GM19468 (cell line): Measurements from ENCODE around the gene ORMDL3.
"Not testable (repeated sequence)": the region's sequence is repeated elsewhere in the genome, so short reads cannot be mapped to it uniquely, and the experiment has no call there.

Experiments used
- ATAC-seq: cut with Tn5 transposase; IDR thresholded peaks from one replicate; pipeline ENCODE4 v1.9.1; 2021; ENCODE audit warnings: mild to moderate bottlenecking, moderate library complexity, moderate number of reproducible peaks; ENCODE audit not compliant: unreplicated experiment; ENCODE audit errors: extremely low read depth

Gene ORMDL3

GRCh38 chr17:39926588-39927100 is 757 bp downstream of the ORMDL3 start:
- no peak for ATAC-seq

GRCh38 chr17:39926135-39926587 is 1.2 kb downstream of the ORMDL3 start:
- ATAC-seq, result no peak

DNA sequence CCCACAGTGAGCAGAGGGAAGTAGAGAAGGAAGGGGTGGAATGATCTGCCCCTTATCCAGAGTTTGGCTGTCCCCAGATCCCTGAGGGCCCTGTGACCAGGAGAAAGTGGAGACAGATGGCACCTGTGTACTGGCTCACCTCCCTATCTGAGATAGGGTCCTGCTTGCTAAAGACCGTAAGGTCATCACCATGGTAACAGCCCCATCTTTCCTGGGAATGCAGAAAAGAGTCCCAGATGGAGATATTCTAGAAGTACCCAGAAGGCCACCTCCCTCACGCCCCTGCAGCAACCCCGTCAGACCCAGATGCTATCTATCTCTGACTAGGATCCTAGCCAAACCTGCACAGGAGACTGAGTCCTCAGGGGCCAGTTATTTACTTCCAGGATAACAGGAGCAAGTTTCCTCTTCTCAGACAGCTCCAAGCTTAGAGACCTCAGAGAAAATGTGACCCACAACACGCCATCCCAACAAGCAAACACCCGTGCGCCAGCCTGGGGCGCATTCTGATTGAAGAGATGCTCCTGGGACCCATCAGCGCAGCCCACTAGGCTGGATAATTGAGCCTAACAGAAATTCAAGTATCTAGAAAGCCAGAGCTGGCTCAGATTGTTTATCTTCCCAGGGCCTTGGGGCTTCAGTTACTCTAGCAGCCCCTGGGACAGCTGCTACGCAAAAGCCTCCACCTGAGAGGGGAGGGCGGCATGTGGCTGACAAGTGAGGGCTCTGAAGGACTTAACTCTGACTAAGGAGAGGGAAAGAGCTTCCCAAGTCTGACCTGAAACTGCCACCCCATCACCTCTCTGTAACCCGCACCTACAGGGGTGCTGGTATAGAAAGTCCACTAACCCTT is 1.9 kb downstream of the ORMDL3 start:
- no peak for ATAC-seq

GRCh38 chr17:39924691-39925055 is 2.7 kb downstream of the ORMDL3 start:
- ATAC-seq, result no peak

DNA sequence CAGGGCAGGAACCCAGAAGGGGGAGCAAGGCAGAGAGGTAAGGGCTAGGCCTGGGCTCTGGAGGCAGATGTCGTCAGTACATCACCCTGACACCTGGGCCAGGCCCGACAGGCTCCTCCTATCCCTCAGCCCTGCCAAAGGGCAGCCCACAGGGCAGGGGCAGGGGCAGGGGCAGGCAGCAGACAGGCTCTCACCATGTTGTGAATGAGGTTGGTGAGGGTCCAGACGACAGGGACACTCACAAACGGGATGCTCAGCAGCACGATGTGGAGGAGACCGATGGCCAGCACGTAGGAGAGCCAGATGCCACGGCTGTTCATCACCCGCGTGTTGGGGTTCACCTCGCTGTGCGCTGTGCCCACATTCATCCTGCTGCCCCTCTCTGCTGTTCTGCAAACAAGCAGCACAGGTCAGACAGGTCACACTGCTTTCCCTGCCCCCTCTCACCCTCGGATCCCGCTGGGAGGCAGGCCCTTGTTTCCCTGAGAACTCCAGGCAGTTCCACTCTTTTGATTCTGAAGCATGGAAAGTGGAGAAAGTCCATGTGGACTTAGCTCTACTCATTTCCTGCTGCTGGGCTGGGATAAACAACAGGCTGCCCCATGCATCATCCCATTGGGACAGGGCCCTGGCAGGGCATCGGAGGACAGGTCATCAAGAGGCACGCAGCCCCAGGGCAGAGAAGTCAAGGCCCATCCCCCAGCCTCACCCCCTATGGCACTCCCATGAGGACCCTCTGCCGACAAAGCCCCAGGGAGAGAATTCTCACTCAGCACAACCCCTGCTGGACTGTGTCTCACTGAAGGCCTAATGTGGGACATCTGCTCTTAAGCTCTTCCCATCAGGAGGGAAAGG is 3.3 kb downstream of the ORMDL3 start:
- ATAC-seq, result no peak

DNA sequence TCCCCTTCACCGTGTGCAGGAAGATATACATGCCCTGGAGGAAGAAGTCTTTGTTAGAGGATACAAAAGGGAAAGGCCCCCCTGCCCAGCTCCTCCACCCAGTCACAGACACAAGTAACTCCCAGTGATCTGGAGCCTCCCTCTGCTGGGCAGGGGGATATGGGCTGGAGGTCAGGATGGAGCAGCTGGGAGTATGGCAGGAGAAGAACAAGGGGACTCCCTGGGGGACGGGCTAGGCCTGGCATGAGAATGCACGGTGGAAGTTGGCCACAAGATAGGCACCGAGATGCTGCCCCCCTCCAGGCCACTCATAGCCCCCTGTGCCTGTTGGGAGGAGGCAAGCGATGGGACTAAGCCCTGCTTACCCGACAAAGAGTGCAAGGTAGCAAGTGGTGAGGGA is 4.2 kb downstream of the ORMDL3 start:
- ATAC-seq, result no peak

DNA sequence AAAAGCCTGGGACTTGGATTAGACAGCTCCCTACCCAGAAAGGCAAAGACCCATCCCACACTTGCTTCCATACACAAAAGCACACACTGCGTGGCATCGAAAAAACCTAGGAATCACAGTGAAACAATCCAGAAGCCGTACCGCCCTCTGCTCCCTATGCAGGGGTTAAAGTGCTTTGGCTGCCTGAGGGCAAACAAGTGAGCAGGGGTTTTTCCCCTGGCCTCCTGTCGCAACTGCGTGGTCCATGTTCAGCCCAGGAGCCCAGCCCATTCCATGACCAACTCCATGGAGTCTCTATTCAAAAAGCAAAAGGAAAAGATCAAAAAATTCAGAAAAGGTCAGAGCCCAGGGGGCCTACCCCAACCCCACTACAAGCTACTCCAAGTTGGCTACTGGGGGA is 5.4 kb downstream of the ORMDL3 start:
- no peak for ATAC-seq

DNA sequence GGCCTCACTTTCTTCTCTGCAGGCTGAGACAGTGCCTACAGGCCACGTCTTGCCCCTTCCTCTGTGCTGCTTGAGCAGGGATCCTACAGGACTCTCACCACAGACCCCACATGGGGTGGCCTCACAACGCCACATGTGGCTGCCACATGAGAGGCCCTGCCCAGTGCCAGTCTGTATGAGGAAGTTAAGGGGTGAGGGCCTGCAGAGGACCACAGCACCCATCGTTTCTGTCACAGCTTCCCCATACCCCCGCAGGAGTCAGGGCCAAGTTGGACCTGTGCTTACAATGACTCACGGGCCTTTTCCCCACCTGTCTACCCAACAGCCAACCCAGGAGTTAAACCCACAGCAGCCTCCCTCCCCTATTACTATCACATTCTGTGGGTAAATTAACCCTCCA is 6.1 kb downstream of the ORMDL3 start:
- no peak for ATAC-seq

DNA sequence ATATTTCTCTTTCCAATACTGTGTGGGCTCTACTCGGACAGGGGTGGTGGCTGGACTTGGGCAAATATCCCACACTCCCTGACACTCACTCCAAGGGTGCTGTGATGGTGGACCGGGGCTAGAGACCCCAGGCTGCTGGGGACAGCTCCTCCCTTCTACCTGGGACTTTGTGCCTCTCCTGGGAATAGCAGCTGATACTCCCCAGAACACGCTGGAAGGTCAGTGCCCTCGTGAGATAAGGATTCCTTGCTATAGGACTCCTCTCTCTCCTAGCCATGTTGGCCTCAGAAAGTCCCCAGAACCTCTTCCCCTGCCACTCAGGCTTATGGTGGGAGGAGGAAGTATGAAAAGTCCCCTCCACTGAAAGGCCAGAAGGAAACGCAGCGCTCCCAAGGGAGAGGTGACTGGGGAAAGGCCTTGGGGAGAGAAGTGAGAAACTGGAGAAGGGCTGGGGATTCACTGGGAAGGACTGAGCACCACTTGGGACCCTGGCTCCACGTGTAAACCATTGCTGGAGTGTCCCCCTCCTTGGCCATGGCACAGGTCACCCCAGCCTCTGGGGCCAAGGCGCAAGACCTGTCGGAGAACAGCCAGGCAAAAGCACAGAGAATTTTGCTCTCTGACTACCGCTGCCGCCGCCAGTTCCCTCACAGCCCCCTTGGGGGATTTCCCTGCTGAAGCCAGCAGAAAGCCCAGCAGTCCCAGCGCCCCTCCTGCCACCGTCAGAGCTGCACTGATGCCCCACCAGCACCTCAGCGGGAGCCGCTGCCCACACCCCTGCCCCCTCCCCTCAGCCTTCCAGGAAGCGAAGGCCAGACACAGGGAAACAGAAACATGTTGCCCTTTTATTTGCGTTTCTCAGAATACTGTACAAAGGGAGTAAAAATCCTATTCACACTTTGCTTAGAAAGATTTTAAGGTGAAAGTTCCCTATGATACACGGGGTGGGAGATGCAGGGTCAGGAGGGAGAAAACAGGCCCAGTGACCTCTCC is 6.9 kb downstream of the ORMDL3 start:
- no peak for ATAC-seq

- no peak for ATAC-seq
Measured at GRCh38 chr17:39919087-39919683, 8.2 kb downstream of the ORMDL3 start.

- ATAC-seq, result no peak
Measured at GRCh38 chr17:39916918-39917317, 10.5 kb downstream of the ORMDL3 start.

DNA sequence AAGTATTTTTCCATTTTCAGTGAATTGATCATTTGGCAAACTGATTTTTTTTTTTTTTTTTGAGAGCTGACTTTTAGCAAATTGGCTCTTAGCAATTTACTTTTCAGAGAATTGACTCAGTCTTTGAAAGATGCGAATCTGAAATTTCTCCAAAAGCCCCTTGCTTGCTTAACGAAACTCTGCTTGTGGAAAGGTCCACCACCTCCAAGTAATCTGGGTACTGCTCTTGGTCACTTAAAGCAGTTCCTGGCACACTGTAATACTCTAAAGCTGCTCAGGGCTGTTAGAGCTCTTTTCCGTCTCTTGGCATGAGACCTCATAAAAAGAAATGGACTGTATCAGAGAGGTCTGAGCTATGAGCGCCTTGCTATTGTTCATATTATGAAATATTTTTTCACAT is 11.8 kb downstream of the ORMDL3 start:
- no peak for ATAC-seq

DNA sequence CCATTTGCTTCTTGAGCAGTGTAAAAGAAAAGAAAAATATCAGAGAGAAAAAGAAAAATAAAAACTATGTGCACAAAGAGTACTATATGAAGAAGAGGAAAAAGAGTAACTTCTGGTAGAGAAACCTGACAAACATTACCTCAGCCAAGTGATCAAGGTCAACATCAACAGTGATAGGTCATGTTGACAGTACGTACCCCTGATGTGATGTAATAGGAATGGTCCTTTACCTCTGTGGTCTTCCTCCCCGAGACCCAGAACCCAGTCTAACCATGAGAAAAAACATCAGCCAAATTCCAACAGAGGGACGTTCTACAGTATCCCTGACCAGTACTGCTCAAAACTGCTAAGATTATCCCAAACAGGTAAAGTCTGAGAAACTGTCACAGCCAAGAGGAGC is 13.4 kb downstream of the ORMDL3 start:
- ATAC-seq, result no peak

- no peak for ATAC-seq
Measured at GRCh38 chr17:39908789-39909352, 18.5 kb downstream of the ORMDL3 start.

GRCh38 chr17:39904990-39905288 is 22.5 kb downstream of the ORMDL3 start:
- ATAC-seq, result no peak

DNA sequence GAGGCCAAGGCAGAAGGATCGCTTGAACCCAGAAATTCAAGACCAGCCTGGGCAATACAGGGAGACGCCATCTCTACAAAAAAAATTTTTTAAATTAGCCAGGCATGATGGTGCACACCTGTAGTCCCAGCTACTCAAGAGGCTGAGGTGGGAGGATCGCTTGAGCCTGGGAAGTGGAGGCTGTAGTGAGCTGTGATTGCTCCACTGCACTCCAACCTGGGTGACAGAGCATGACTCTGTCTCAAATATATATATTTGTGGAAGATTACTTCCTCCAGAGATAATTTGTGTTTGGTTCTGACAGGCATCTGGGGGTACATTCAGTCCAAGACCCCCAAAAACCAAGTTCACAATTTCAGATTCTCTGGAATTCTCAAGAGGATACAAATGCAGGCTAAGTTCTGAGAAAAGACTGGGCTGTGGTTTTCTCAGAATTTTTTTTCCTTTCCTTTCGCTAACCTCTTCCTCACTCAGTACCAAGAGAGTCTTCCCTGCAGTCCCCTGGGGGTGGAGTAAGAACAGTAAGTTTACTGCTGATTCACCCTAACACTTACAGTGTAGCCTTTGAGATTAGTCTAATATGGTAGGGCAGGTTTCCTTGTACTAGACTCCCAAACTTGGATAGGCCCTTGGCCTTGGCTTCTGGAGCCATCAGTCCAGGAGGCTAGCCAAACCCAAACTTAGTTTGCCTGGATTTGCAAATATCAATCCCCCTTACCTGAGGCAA is 24.1 kb downstream of the ORMDL3 start:
- ATAC-seq, result no peak

DNA sequence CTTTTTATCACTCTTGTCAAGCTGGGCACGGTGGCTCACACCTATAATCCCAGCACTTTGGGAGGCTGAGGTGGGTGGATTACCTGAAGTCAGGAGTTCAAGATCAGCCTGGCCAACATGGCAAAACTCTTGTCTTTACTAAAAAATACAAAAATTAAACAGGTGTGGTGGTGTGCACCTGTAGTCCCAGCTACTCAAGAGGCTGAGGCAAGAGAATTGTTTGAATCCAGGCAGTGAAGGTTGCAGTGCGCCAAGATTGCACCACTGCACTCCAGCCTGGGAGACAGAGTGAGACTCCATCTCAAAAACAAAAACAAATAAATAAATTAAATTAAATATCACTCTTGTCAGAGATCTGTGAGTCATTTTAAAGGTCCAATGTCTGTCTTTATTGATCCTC is 25.4 kb downstream of the ORMDL3 start:
- not testable (repeated sequence) for ATAC-seq

GRCh38 chr17:39899215-39899614 is 28.2 kb downstream of the ORMDL3 start:
- no peak for ATAC-seq

DNA sequence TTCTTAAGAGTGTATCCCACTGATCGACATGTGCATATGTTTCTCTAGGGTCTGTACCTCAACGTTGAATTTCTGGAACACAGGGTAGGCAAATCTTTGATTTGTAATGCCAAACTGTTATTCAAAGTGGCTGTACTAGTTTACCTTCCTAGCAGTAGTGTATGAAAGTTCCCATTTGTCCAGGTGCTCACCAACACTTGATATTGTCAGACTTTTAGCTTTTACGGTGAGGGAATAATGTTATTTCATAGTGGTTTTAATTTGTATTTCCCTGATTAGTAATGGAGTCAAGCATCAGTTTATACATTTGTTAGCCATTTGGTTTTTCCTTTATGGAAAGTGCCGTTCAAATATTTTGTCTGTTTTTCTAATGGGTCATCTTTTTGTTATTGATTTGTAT is 29.3 kb downstream of the ORMDL3 start:
- no peak for ATAC-seq
